SK-N-SH treated with all-trans-retinoic acid at 6 μM for 48 hours (cell line): Measurements from ENCODE around the gene ANO6.

Experiments
- BACH2 ChIP-seq: fragments of 250-450 bp; sonication (Bioruptor Pico); IDR thresholded peaks from 2 replicates; pipeline ENCODE4 v1.9.0; 2021; ENCODE audit warnings: mild to moderate bottlenecking, borderline replicate concordance
- ISL1 ChIP-seq: fragments of 250-450 bp; sonication (Bioruptor Pico); IDR thresholded peaks from 2 replicates; pipeline ENCODE4 v2.1.2; 2022; ENCODE audit warnings: mild to moderate bottlenecking, moderate library complexity
- TCF4 ChIP-seq: fragments of 250-450 bp; sonication (Bioruptor Pico); IDR thresholded peaks from 2 replicates; pipeline ENCODE4 v1.8.0; 2021; ENCODE audit warnings: mild to moderate bottlenecking, moderate library complexity, borderline replicate concordance
- ZFP3 ChIP-seq: fragments of 250-450 bp; sonication (Bioruptor Pico); IDR thresholded peaks from 2 replicates; pipeline ENCODE4 v1.5.0; 2020; ENCODE audit warnings: mild to moderate bottlenecking, moderate library complexity
- ZFP30 ChIP-seq: fragments of 450-650 bp; formaldehyde crosslinking; IDR thresholded peaks from 2 replicates; pipeline ENCODE4 v1.5.0; 2022; ENCODE audit warnings: mild to moderate bottlenecking, moderate library complexity
- ZNF70 ChIP-seq: fragments of 450-650 bp; formaldehyde crosslinking; IDR thresholded peaks from 2 replicates; pipeline ENCODE4 v1.5.0; 2020; ENCODE audit warnings: mild to moderate bottlenecking, moderate library complexity
- TF ChIP-seq, protein P1 (sequence below): fragments of 250-450 bp; sonication (Bioruptor Pico); IDR thresholded peaks from 2 replicates; pipeline ENCODE4 v1.8.0; 2020; ENCODE audit warnings: mild to moderate bottlenecking, moderate library complexity, borderline replicate concordance
- TF ChIP-seq, protein P2 (sequence below): fragments of 250-450 bp; sonication (Bioruptor Pico); IDR thresholded peaks from 2 replicates; pipeline ENCODE4 v1.5.1; 2020; ENCODE audit warnings: low read depth, mild to moderate bottlenecking, moderate library complexity

DNA sequence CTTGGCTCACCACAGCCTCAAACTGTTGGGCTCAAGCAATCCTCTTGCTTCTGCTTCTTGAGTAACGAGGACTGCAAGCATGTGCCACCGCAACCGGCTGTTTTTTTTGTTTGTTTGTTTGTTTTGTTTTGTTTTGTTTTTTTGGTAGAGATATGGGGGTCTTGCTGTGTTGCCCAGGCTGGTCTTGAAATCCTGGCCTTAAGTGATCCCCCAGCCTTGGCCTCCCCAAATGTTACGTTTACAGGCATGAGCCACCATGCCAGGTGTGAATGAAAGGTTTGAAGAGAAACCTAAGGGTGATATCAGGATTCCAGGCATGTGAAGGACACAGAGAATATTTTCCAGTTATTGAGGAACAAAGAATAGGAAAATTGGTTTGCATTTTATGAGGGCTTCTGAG lies 45.0 kb downstream of the ANO6 start:
- TF ChIP-seq ZNF70: no peak
- TF ChIP-seq, protein P1, sequence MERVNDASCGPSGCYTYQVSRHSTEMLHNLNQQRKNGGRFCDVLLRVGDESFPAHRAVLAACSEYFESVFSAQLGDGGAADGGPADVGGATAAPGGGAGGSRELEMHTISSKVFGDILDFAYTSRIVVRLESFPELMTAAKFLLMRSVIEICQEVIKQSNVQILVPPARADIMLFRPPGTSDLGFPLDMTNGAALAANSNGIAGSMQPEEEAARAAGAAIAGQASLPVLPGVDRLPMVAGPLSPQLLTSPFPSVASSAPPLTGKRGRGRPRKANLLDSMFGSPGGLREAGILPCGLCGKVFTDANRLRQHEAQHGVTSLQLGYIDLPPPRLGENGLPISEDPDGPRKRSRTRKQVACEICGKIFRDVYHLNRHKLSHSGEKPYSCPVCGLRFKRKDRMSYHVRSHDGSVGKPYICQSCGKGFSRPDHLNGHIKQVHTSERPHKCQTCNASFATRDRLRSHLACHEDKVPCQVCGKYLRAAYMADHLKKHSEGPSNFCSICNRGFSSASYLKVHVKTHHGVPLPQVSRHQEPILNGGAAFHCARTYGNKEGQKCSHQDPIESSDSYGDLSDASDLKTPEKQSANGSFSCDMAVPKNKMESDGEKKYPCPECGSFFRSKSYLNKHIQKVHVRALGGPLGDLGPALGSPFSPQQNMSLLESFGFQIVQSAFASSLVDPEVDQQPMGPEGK: no peak
- no peak for TF ChIP-seq ZFP30 (CRISPR knock-in tag)
- TF ChIP-seq ZFP3 (CRISPR knock-in tag): no peak
- no peak for TF ChIP-seq BACH2 (CRISPR knock-in tag)
- TF ChIP-seq, protein P2, sequence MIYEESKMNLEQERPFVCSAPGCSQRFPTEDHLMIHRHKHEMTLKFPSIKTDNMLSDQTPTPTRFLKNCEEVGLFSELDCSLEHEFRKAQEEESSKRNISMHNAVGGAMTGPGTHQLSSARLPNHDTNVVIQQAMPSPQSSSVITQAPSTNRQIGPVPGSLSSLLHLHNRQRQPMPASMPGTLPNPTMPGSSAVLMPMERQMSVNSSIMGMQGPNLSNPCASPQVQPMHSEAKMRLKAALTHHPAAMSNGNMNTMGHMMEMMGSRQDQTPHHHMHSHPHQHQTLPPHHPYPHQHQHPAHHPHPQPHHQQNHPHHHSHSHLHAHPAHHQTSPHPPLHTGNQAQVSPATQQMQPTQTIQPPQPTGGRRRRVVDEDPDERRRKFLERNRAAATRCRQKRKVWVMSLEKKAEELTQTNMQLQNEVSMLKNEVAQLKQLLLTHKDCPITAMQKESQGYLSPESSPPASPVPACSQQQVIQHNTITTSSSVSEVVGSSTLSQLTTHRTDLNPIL (CRISPR knock-in tag): no peak
- no peak for TF ChIP-seq TCF4 (CRISPR knock-in tag)
- TF ChIP-seq ISL1 (CRISPR knock-in tag): no peak
